Measurements from ENCODE around the gene RAB40A.

DNA sequence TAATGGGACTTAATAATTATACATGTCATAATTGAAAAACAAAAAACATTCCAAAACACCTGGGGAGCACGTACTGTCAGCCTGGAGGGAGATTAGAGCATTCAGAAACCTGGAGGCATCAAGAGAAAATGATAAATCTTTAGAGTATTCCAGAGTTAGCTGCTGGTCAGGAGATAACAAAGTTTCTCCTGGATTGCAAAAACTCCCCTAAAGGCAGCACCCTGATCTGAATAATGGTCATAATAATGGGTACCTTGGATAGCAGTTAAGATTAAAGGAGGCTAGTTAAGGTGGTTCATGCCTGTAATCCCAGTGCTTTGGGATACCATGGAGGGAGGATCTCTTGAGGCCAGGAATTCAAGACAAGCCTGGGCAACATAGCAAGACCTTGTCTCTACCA, 15.9 kb upstream of the RAB40A start:
- TF ChIP-seq CTCF (IDR thresholded peaks at IDR 0.05; ENCODE audit: insufficient read depth, low read length, poor library complexity, severe bottlenecking), result no peak
- TF ChIP-seq EZH2phosphoT487 (conservative IDR thresholded peaks at IDR 0.05; ENCODE audit: low read length), result no peak
